KBM-7 (cell line): Measurements from ENCODE around the gene LARP4B.

Experiments
- DNase-seq: peaks from one replicate; pipeline ENCODE4 v3.0.0-alpha.2; 2015
- in situ Hi-C: fragments of 300-500 bp; cut with MboI; formaldehyde crosslinking; loops from 2 replicates; pipeline ENCODE4 v1.14.3; 2020; ENCODE audit warnings: low sequenced_read_pairs, low pct_unique_long_range_greater_than_20kb, mixed read lengths

Gene LARP4B

DNA sequence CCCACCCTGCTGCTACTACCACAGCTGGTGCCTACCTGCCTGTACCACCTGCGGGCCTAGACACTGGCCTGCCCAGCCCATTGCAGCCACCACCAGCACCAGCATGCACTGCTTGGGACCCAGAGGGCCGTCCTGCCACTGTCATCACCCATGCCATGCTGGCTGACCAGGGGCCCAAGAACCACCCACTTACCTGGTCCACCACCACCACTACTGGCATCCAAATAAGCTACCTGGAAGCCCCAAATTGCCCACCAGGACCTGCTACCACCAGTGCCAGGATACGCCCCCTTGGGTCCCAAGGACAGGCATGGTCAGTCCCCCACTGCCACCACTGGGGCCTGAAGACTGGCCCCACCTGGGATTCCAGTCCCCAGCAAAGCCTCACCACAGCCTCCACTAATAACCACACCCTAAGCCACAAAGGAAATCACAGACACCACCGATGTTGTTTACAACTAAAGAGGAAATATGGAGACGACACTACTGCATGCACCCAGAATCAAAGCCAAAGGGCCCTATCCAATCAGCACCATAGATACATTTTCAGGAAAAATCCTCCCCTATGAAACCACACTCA lies 171.5 kb downstream of the LARP4B start:
- in situ Hi-C loops, result no loop called here
- no peak for DNase-seq
